ENCODE measurements around the gene COLEC11.
"Not testable (repeated sequence)": the region's sequence is repeated elsewhere in the genome, so short reads cannot be mapped to it uniquely, and the experiment has no call there.

Gene COLEC11

GRCh38 chr2:3594493-3595281 is at the start of gene COLEC11:
COLEC11 (plus strand) TSS chr2:3595112; CDS start chr2:3604341, 9,229 bp downstream.
- DNase-seq: no peak

- no peak for DNase-seq
Measured at GRCh38 chr2:3545788-3546478, 49.0 kb upstream of the COLEC11 start.

- no peak for DNase-seq
Measured at GRCh38 chr2:3547915-3548314, 47.0 kb upstream of the COLEC11 start.

GRCh38 chr2:3553946-3554345 is 41.0 kb upstream of the COLEC11 start:
- no peak for DNase-seq

- no peak for DNase-seq
Measured at GRCh38 chr2:3557639-3558204, 37.2 kb upstream of the COLEC11 start.

- DNase-seq: peak; percentile 96
Measured at GRCh38 chr2:3558205-3559014, 36.5 kb upstream of the COLEC11 start, which contains the start of gene RNASEH1. RNASEH1 (minus strand) TSS chr2:3558333; CDS start chr2:3558260, 73 bp downstream.

GRCh38 chr2:3563521-3563976 is 31.4 kb upstream of the COLEC11 start:
- DNase-seq: no peak

- DNase-seq: no peak
Measured at GRCh38 chr2:3565117-3565516, 29.8 kb upstream of the COLEC11 start.

GRCh38 chr2:3566806-3567205 is 28.1 kb upstream of the COLEC11 start:
- no peak for DNase-seq

GRCh38 chr2:3569656-3570055 is 25.3 kb upstream of the COLEC11 start:
- not testable (repeated sequence) for DNase-seq

GRCh38 chr2:3571284-3571683 is 23.6 kb upstream of the COLEC11 start:
- DNase-seq: no peak

- DNase-seq: no peak
Measured at GRCh38 chr2:3572620-3573019, 22.3 kb upstream of the COLEC11 start.

GRCh38 chr2:3574155-3574554 is 20.8 kb upstream of the COLEC11 start:
- DNase-seq: no peak

GRCh38 chr2:3575534-3576262 is 19.2 kb upstream of the COLEC11 start:
- DNase-seq: no peak

- DNase-seq: not testable (repeated sequence)
Measured at GRCh38 chr2:3576263-3576630, 18.7 kb upstream of the COLEC11 start.

GRCh38 chr2:3578987-3579386 is 15.9 kb upstream of the COLEC11 start:
- no peak for DNase-seq

GRCh38 chr2:3580449-3580848 is 14.5 kb upstream of the COLEC11 start:
- no peak for DNase-seq

- DNase-seq: no peak
Measured at GRCh38 chr2:3581367-3582262, 13.3 kb upstream of the COLEC11 start.

- no peak for DNase-seq
Measured at GRCh38 chr2:3584076-3584475, 10.8 kb upstream of the COLEC11 start.

GRCh38 chr2:3584608-3585260 is 10.2 kb upstream of the COLEC11 start:
- DNase-seq: no peak

All from DMS153 (cell line).